IMR-90 (cell line): ENCODE measurements around the gene CASP2. TPM values are rescaled to one million over a fixed set of nuclear protein-coding genes. Genes with fewer than 3 reads are reported as not detected.

Experiments used
- ATAC-seq: fragments of 200-7000 bp; cut with Tn5 transposase; 2 replicates; pipeline ENCODE4 v1.9.1; 2020; ENCODE audit warnings: low read depth, mild to moderate bottlenecking, moderate library complexity
- BruUV-seq: library from RNA; stranded (reverse); fragments of 400-500 nt; replicated peaks from 2 replicates; lab custom pipeline; 2021; lab: Mats Ljungman, UMichigan
- CTCF ChIA-PET: fragments of 300-600 bp; formaldehyde crosslinking; extraction: SDS; loops from one replicate; lab custom pipeline; 2021; ENCODE audit warnings: antibody characterized with exemption; lab: Yijun Ruan, JAX
- POLR2A ChIA-PET: fragments of 300-600 bp; sonication (Branson Sonifier 250); formaldehyde crosslinking; loops from one replicate; lab custom pipeline; 2022; ENCODE audit warnings: antibody characterized with exemption; ENCODE audit not compliant: unreplicated experiment; lab: Charles Lee
- DNase-seq: peaks from one replicate; pipeline ENCODE4 v3.0.0; 2013
- H2AFZ ChIP-seq: replicated peaks from 2 replicates; pipeline ENCODE3; 2013; ENCODE audit warnings: low read length, mild to moderate bottlenecking; ENCODE audit not compliant: poor library complexity
- H2AK5ac ChIP-seq: 2 replicates; pipeline ENCODE4 v1.6.1; 2013; ENCODE audit warnings: low read depth, low read length, inconsistent platforms
- H2AK9ac ChIP-seq: replicated peaks from 2 replicates; pipeline ENCODE3; 2013; ENCODE audit warnings: mild to moderate bottlenecking, low read depth, low read length, moderate library complexity; ENCODE audit not compliant: poor library complexity
- H2BK120ac ChIP-seq: 2 replicates; pipeline ENCODE4 v1.6.1; 2013; ENCODE audit warnings: low read depth, low read length, inconsistent platforms
- H2BK15ac ChIP-seq: 3 replicates; pipeline ENCODE4 v1.6.1; 2013; ENCODE audit warnings: low read depth, low read length, inconsistent platforms
- H2BK20ac ChIP-seq: 2 replicates; pipeline ENCODE4 v1.6.1; 2013; ENCODE audit warnings: low read depth, mild to moderate bottlenecking, inconsistent platforms, low read length, moderate library complexity
- H2BK5ac ChIP-seq: 2 replicates; pipeline ENCODE4 v1.6.1; 2013; ENCODE audit warnings: mild to moderate bottlenecking, low read depth, low read length, inconsistent platforms; ENCODE audit not compliant: poor library complexity, severe bottlenecking
- H3K14ac ChIP-seq: replicated peaks from 2 replicates; pipeline ENCODE4 v1.6.1; 2013; ENCODE audit warnings: low read depth, low read length, inconsistent platforms
- H3K18ac ChIP-seq: 2 replicates; pipeline ENCODE4 v1.6.1; 2013; ENCODE audit warnings: low read depth, low read length, control low read depth
- H3K23ac ChIP-seq: 2 replicates; pipeline ENCODE4 v1.6.1; 2013; ENCODE audit warnings: low read depth, low read length, inconsistent platforms
- H3K27ac ChIP-seq: 2 replicates; pipeline ENCODE4 v1.5.1; 2013; ENCODE audit warnings: mild to moderate bottlenecking, control low read depth, low read length; ENCODE audit not compliant: insufficient read depth
- H3K27me3 ChIP-seq: 2 replicates; pipeline ENCODE4 v1.6.1; 2013; ENCODE audit warnings: low read length; ENCODE audit not compliant: control insufficient read depth, insufficient read depth
- H3K36me3 ChIP-seq: 2 replicates; pipeline ENCODE4 v1.6.1; 2013; ENCODE audit warnings: low read length, mixed read lengths; ENCODE audit not compliant: control insufficient read depth, insufficient read depth
- H3K4ac ChIP-seq: 2 replicates; pipeline ENCODE4 v1.6.1; 2013; ENCODE audit warnings: low read depth, low read length, inconsistent platforms
- H3K4me1 ChIP-seq: 2 replicates; pipeline ENCODE4 v1.6.1; 2013; ENCODE audit warnings: low read length, mixed read lengths; ENCODE audit not compliant: control insufficient read depth, insufficient read depth
- H3K4me2 ChIP-seq: 2 replicates; pipeline ENCODE4 v1.6.1; 2013; ENCODE audit warnings: low read depth, mild to moderate bottlenecking, control low read depth, low read length, moderate library complexity
- H3K4me3 ChIP-seq: 2 replicates; pipeline ENCODE4 v1.5.1; 2013; ENCODE audit warnings: low read depth, mild to moderate bottlenecking, control low read depth, low read length, moderate library complexity; ENCODE audit not compliant: insufficient read depth
- H3K56ac ChIP-seq: 2 replicates; pipeline ENCODE4 v1.6.1; 2013; ENCODE audit warnings: low read length, inconsistent platforms; ENCODE audit not compliant: insufficient read depth; ENCODE audit errors: extremely low read depth
- H3K79me1 ChIP-seq, 2 experiments: 2 replicates each; pipeline ENCODE4 v1.6.1; 2013; ENCODE audit warnings: low read length in 2 of 2, inconsistent platforms in 1 of 2, low read depth in 1 of 2
- H3K9ac ChIP-seq: 2 replicates; pipeline ENCODE4 v1.6.1; 2013; ENCODE audit warnings: low read depth, low read length, control low read depth
- H3K9me1 ChIP-seq: 2 replicates; pipeline ENCODE4 v1.6.1; 2013; ENCODE audit warnings: low read length, inconsistent platforms; ENCODE audit not compliant: insufficient read depth
- H3K9me3 ChIP-seq: 2 replicates; pipeline ENCODE4 v1.6.1; 2013; ENCODE audit warnings: low read length; ENCODE audit not compliant: control insufficient read depth, insufficient read depth
- H4K20me1 ChIP-seq: 2 replicates; pipeline ENCODE4 v1.6.1; 2013; ENCODE audit warnings: low read length, inconsistent platforms; ENCODE audit not compliant: insufficient read depth
- H4K5ac ChIP-seq: 2 replicates; pipeline ENCODE4 v1.6.1; 2013; ENCODE audit warnings: mild to moderate bottlenecking, low read depth, low read length, control low read depth
- H4K8ac ChIP-seq, 2 experiments: 2 replicates each; pipeline ENCODE4 v1.6.1; 2013; ENCODE audit warnings: low read depth in 2 of 2, low read length in 2 of 2, control low read depth in 1 of 2, inconsistent platforms in 1 of 2
- H4K91ac ChIP-seq: 2 replicates; pipeline ENCODE4 v1.6.1; 2013; ENCODE audit warnings: low read depth, low read length, inconsistent platforms; ENCODE audit not compliant: insufficient read depth
- CEBPB ChIP-seq: IDR thresholded peaks from 2 replicates; pipeline ENCODE4 v1.6.1; 2012; ENCODE audit warnings: low read depth, low read length, improper control_type of control experiment
- CTCF ChIP-seq: conservative IDR thresholded peaks from 2 replicates; pipeline ENCODE4 v1.5.1; 2012; ENCODE audit warnings: mild to moderate bottlenecking, low read depth, low read length, improper control_type of control experiment
- ELK1 ChIP-seq: fragments of 150-350 bp; IDR thresholded peaks from 2 replicates; pipeline ENCODE4 v1.6.1; 2016; ENCODE audit warnings: low read depth, mild to moderate bottlenecking, low read length, moderate library complexity, borderline replicate concordance
- FOS ChIP-seq: fragments of 150-350 bp; IDR thresholded peaks from 2 replicates; pipeline ENCODE4 v1.6.1; 2016; ENCODE audit warnings: low read depth, low read length
- MAFK ChIP-seq: IDR thresholded peaks from 2 replicates; pipeline ENCODE4 v1.6.1; 2012; ENCODE audit warnings: low read depth, low read length, improper control_type of control experiment
- MAZ ChIP-seq: IDR thresholded peaks from 2 replicates; pipeline ENCODE4 v1.6.1; 2012; ENCODE audit warnings: low read depth, mild to moderate bottlenecking, low read length, improper control_type of control experiment, moderate library complexity, borderline replicate concordance
- RAD21 ChIP-seq: IDR thresholded peaks from 2 replicates; pipeline ENCODE4 v1.6.1; 2012; ENCODE audit warnings: low read length, improper control_type of control experiment
- WGBS, 2 experiments: methylation state at CpG; one replicate each; pipeline versions ENCODE4 v1.1.5 to v1.1.7; 2013; ENCODE audit warnings: missing lambda C conversion rate in 2 of 2; ENCODE audit not compliant: insufficient read length in 1 of 2; ENCODE audit errors: extremely low coverage in 2 of 2; 5-methylcytosine and 5-hydroxymethylcytosine counted together
- dilution Hi-C: fragments of 300-500 bp; cut with HindIII; formaldehyde crosslinking; loops from one replicate; pipeline ENCODE4 v1.14.3; 2018; ENCODE audit warnings: low sequenced_read_pairs; ENCODE audit not compliant: unreplicated experiment
- in situ Hi-C: fragments of 300-500 bp; cut with MboI; formaldehyde crosslinking; loops from 3 replicates; pipeline ENCODE4 v1.14.3; 2019; ENCODE audit warnings: low sequenced_read_pairs, inconsistent platforms, mixed read lengths
- intact Hi-C: fragments of 100-400 bp; cut with micrococcal nuclease; formaldehyde crosslinking; loops from 2 replicates; pipeline ENCODE4 v1.10.0; 2022
- polyA plus RNA-seq, 3 experiments: library from polyadenylated mRNA; depleted of rRNA; stranded (reverse); fragments of >200 nt; gene quantifications; 2 replicates each; pipeline ENCODE4 v1.2.3, GENCODE V29; 2012; ENCODE audit warnings: low replicate concordance in 1 of 3
- total RNA-seq: library from RNA; depleted of rRNA; stranded (reverse); fragments of >200 nt; gene quantifications from 2 replicates; pipeline ENCODE4 v1.2.3, GENCODE V29; 2012

CASP2 gene
- total and polyA plus RNA-seq, 2 of the 4 experiments (the other 2 are of a cell fraction), result 15.4 to 25.6 TPM

GRCh38 chr7:143287339-143287934, 714 bp upstream of the CASP2 start:
- peak overlapping the region; percentile 82 for H3K4me2 ChIP-seq
- no peak overlapping the region for H3K23ac ChIP-seq
- no peak for ATAC-seq
- dilution Hi-C loops (no loop called here), intact Hi-C loops (no loop called here), in situ Hi-C loops (no loop called here)
- peak overlapping the region; percentile 45; the same call in 1 of the 2 replicates for H2AK5ac ChIP-seq
- H2AFZ ChIP-seq, result peak overlapping the region; percentile 97
- peak overlapping the region; percentile 4; the same call in 1 of the 3 replicates for H2BK15ac ChIP-seq
- CTCF ChIA-PET, result interaction anchor here (0.6 kb wide), 1 partner anchor 207 kb away, joined by 4 read pairs; no protein-coding TSS in a partner anchor
- H3K79me1 ChIP-seq, result peaks cover 8 to 27% of the 10 kb centered on the region in 2 experiments; a peak in 2 of 4 replicates
- peak overlapping the region; percentile 80 for H3K4ac ChIP-seq
- peak overlapping the region; percentile 40 for H3K27ac ChIP-seq
- H3K9me1 ChIP-seq, result peaks cover 6% of the 10 kb centered on the region; the same call in 1 of the 2 replicates
- peak overlapping the region; percentile 77 for H2AK9ac ChIP-seq
- H3K4me1 ChIP-seq, result peaks cover 5% of the 10 kb centered on the region; the same call in 1 of the 2 replicates
- peak overlapping the region; percentile 44 for H3K4me3 ChIP-seq
- peak overlapping the region; percentile 21; the same call in 1 of the 2 replicates for H3K18ac ChIP-seq
- DNase-seq, result no peak
- H2BK20ac ChIP-seq, result 0 out of 2 replicates have a peak overlapping the region, but pooled peaks have one; percentile 26
- TF ChIP-seq RAD21 (no peak), MAFK (no peak), MAZ (no peak), FOS (no peak), CTCF (no peak), CEBPB (no peak), ELK1 (no peak)
- H2BK120ac ChIP-seq, result peak overlapping the region; percentile 74
- peak overlapping the region; percentile 88 to 93 for H4K8ac ChIP-seq
- no peak overlapping the region for H3K56ac ChIP-seq
- H3K9ac ChIP-seq, result no peak overlapping the region
- peak overlapping the region; percentile 97 for H4K5ac ChIP-seq
- WGBS, 2 experiments, result 92% methylated on average over 5 of the region's 17 CpGs; no CpG with 5 or more reads in 1 of the 2 experiments
- H2BK5ac ChIP-seq, result peak overlapping the region; percentile 37
- POLR2A ChIA-PET, result interaction anchor here (0.6 kb wide), 1 partner anchor 24 kb away, joined by 4 read pairs; the partner anchor contains the start of gene GSTK1
- no peaks in the 10 kb centered on the region for H3K27me3 ChIP-seq
- peaks cover 9% of the 10 kb centered on the region; the same call in 1 of the 2 replicates for H4K20me1 ChIP-seq
- H3K9me3 ChIP-seq, result no peaks in the 10 kb centered on the region
- H3K14ac ChIP-seq, result no peak overlapping the region
- H3K36me3 ChIP-seq, result peaks cover 5% of the 10 kb centered on the region
- peak overlapping the region; percentile 77 for H4K91ac ChIP-seq
- no TSS peak for BruUV-seq
